ENCODE results near the gene C6orf47.

C6orf47 gene

GRCh38 chr6:31609519-31610406 lies 50.8 kb downstream of the C6orf47 start:
- DNase-seq = no peak
